ENCODE data around the gene C1QTNF8. TPM values are rescaled to one million over a fixed set of nuclear protein-coding genes. Genes with fewer than 3 reads are reported as not detected.

Gene C1QTNF8
- not detected for total RNA-seq
- long read RNA-seq, result 0 reads

GRCh38 chr16:1096169-1097082, at the start of gene C1QTNF8:
Gene C1QTNF8 (minus strand): TSS chr16:1096244. CDS start chr16:1094922, 1,322 bp downstream.
- H3K4me3 ChIP-seq, result no peak within 1 kb of the TSS
- no peaks in the 10 kb centered on the region for H3K36me3 ChIP-seq
- peaks cover 45% of the 10 kb centered on the region for H3K27me3 ChIP-seq (ENCODE audit: low read depth)
- H3K9me3 ChIP-seq, result no peaks in the 10 kb centered on the region
- H3K4me1 ChIP-seq, result no peaks in the 10 kb centered on the region
- H3K27ac ChIP-seq, result no peak within 1 kb of the TSS
- intact Hi-C loops (cut with DNase I), result no loop called here
- DNase-seq (no peak), ATAC-seq (no peak)
- no peak for TF ChIP-seq CTCF (IDR thresholded peaks at IDR 0.05)

- DNase-seq (no peak), ATAC-seq (no peak)
- H3K4me3 ChIP-seq, result no peak overlapping the region
- no peaks in the 10 kb centered on the region for H3K9me3 ChIP-seq
- H3K36me3 ChIP-seq, result no peaks in the 10 kb centered on the region
- no peaks in the 10 kb centered on the region for H3K4me1 ChIP-seq
- TF ChIP-seq CTCF (IDR thresholded peaks at IDR 0.05), result no peak
- intact Hi-C loops (cut with DNase I), result no loop called here
- no peak overlapping the region for H3K27ac ChIP-seq
- peaks cover 22% of the 10 kb centered on the region for H3K27me3 ChIP-seq (ENCODE audit: low read depth)
These were observed 49.5 kb upstream of the C1QTNF8 start for GRCh38 chr16:1145383-1146100.

GRCh38 chr16:1144476-1145382, 48.7 kb upstream of the C1QTNF8 start:
- DNase-seq, result no peak
- intact Hi-C loops (cut with DNase I), result no loop called here
- Histone ChIP-seq H3K4me3 (no peak overlapping the region), H3K36me3 (no peaks in the 10 kb centered on the region), H3K27me3 (ENCODE audit: low read depth) (peaks cover 24% of the 10 kb centered on the region), H3K4me1 (no peaks in the 10 kb centered on the region), H3K27ac (no peak overlapping the region), H3K9me3 (no peaks in the 10 kb centered on the region)
- no peak for TF ChIP-seq CTCF (IDR thresholded peaks at IDR 0.05)
- no peak for ATAC-seq

GRCh38 chr16:1143761-1144450, 47.9 kb upstream of the C1QTNF8 start:
- no peak for DNase-seq
- H3K27me3 ChIP-seq (ENCODE audit: low read depth), result peaks cover 24% of the 10 kb centered on the region
- H3K36me3 ChIP-seq, result no peaks in the 10 kb centered on the region
- ATAC-seq, result no peak
- no peak overlapping the region for H3K27ac ChIP-seq
- H3K9me3 ChIP-seq, result no peaks in the 10 kb centered on the region
- H3K4me3 ChIP-seq, result no peak overlapping the region
- TF ChIP-seq CTCF (IDR thresholded peaks at IDR 0.05), result no peak
- intact Hi-C loops (cut with DNase I), result no loop called here
- no peaks in the 10 kb centered on the region for H3K4me1 ChIP-seq
